Bronchial epithelial cell (primary cell): ENCODE data around the gene GPR150. TPM values are rescaled to one million over a fixed set of nuclear protein-coding genes. Genes with fewer than 3 reads are reported as not detected.

Experiments
- DNase-seq: peaks from one replicate; pipeline ENCODE4 v3.0.0-alpha.2; 2010; ENCODE audit warnings: low read depth
- FAIRE-seq: peaks from 2 replicates; lab custom pipeline; 2011; peaks lifted over from hg19 to GRCh38; lab: Jason Lieb, UNC
- H3K27me3 ChIP-seq: 2 replicates; pipeline ENCODE4 v1.5.1; 2011; ENCODE audit warnings: low read length; ENCODE audit not compliant: control insufficient read depth, insufficient read depth
- H3K36me3 ChIP-seq: 2 replicates; pipeline ENCODE4 v1.5.1; 2011; ENCODE audit warnings: low read length; ENCODE audit not compliant: control insufficient read depth, insufficient read depth
- H3K4me3 ChIP-seq: 2 replicates; pipeline ENCODE4 v1.5.1; 2011; ENCODE audit warnings: mild to moderate bottlenecking, low read depth, low read length, control low read depth
- CTCF ChIP-seq: IDR thresholded peaks from 2 replicates; pipeline ENCODE4 v1.5.1; 2011; ENCODE audit warnings: mild to moderate bottlenecking, moderate library complexity, low read length, control low read depth, inconsistent platforms; ENCODE audit not compliant: insufficient read depth, severe bottlenecking
- total RNA-seq: library from RNA; depleted of rRNA; stranded (reverse); fragments of >200 nt; gene quantifications from 2 replicates; pipeline ENCODE4 v1.2.1, GENCODE V29; 2014

Gene GPR150
- total RNA-seq, 1 donor from 2014 or later, result 0.26 TPM

- H3K36me3 ChIP-seq, result no peaks in the 10 kb centered on the region
- H3K4me3 ChIP-seq, result no peak overlapping the region
- FAIRE-seq (no peak), DNase-seq (no peak)
- TF ChIP-seq CTCF, result no peak
- H3K27me3 ChIP-seq, result no peaks in the 10 kb centered on the region
These were observed 43.1 kb downstream of the GPR150 start for GRCh38 chr5:95662946-95663345.

- peak; percentile 58 for DNase-seq
- no peak overlapping the region for H3K4me3 ChIP-seq
- no peaks in the 10 kb centered on the region for H3K36me3 ChIP-seq
- no peaks in the 10 kb centered on the region for H3K27me3 ChIP-seq
- TF ChIP-seq CTCF, result peak; percentile 50
- no peak for FAIRE-seq
These were observed 44.4 kb downstream of the GPR150 start for GRCh38 chr5:95664204-95664786.

- FAIRE-seq (no peak), DNase-seq (no peak)
- TF ChIP-seq CTCF, result no peak
- no peak overlapping the region for H3K4me3 ChIP-seq
- H3K27me3 ChIP-seq, result no peaks in the 10 kb centered on the region
- no peaks in the 10 kb centered on the region for H3K36me3 ChIP-seq
These were observed 47.3 kb downstream of the GPR150 start for GRCh38 chr5:95667061-95667618.

GRCh38 chr5:95667678-95668077 is 47.8 kb downstream of the GPR150 start:
- TF ChIP-seq CTCF, result no peak
- DNase-seq, result no peak
- no peaks in the 10 kb centered on the region for H3K27me3 ChIP-seq
- no peak overlapping the region for H3K4me3 ChIP-seq
- FAIRE-seq, result no peak
- H3K36me3 ChIP-seq, result no peaks in the 10 kb centered on the region

GRCh38 chr5:95668216-95668615 is 48.3 kb downstream of the GPR150 start:
- TF ChIP-seq CTCF, result no peak
- FAIRE-seq (no peak), DNase-seq (no peak)
- no peak overlapping the region for H3K4me3 ChIP-seq
- no peaks in the 10 kb centered on the region for H3K36me3 ChIP-seq
- H3K27me3 ChIP-seq, result no peaks in the 10 kb centered on the region

DNA sequence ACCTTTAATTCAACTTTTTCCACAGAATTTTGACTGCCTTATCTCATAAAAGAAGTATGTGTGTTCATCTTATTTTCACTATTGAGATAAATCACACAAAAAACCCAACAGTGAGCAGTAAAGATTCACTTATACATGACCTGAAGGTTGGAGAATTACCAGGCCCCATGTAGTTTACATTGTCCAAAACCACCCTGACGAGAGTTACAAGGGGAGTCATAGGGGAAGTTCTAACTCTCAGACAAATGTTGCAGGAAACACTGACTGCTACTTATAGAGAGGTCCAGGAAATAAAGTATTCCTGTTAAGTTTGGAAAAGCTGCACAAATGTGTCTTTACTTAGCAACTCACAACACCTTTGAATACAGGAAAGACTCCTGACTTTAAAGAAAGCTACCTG is 48.8 kb downstream of the GPR150 start:
- DNase-seq, result no peak
- no peak for FAIRE-seq
- no peaks in the 10 kb centered on the region for H3K27me3 ChIP-seq
- no peak overlapping the region for H3K4me3 ChIP-seq
- H3K36me3 ChIP-seq, result no peaks in the 10 kb centered on the region
- TF ChIP-seq CTCF, result no peak
